ENCODE data around the gene TMEM232.

The TMEM232 gene

GRCh38 chr5:110517396-110517795 lies 209.1 kb downstream of the TMEM232 start:
- DNase-seq (ENCODE audit: low read depth in 2 of 2): no peak

GRCh38 chr5:110514030-110514429 lies 212.4 kb downstream of the TMEM232 start:
- no peak for DNase-seq (ENCODE audit: low read depth in 2 of 2)

GRCh38 chr5:110512266-110512665 lies 214.2 kb downstream of the TMEM232 start:
- DNase-seq (ENCODE audit: low read depth in 2 of 2): no peak

- no peak for DNase-seq (ENCODE audit: low read depth in 2 of 2)
Measured at GRCh38 chr5:110510146-110510545, 216.3 kb downstream of the TMEM232 start.

GRCh38 chr5:110507972-110508371 lies 218.5 kb downstream of the TMEM232 start:
- DNase-seq (ENCODE audit: low read depth in 2 of 2): no peak

GRCh38 chr5:110506378-110506777 lies 220.1 kb downstream of the TMEM232 start:
- DNase-seq (ENCODE audit: low read depth in 2 of 2): no peak

GRCh38 chr5:110496276-110496675 lies 230.2 kb downstream of the TMEM232 start:
- DNase-seq (ENCODE audit: low read depth in 2 of 2): no peak

- no peak for DNase-seq (ENCODE audit: low read depth in 2 of 2)
Measured at GRCh38 chr5:110492446-110492845, 234.0 kb downstream of the TMEM232 start.

- no peak for DNase-seq (ENCODE audit: low read depth in 2 of 2)
Measured at GRCh38 chr5:110478895-110479294, 247.6 kb downstream of the TMEM232 start.

GRCh38 chr5:110477911-110478310 lies 248.6 kb downstream of the TMEM232 start:
- no peak for DNase-seq (ENCODE audit: low read depth in 2 of 2)

GRCh38 chr5:110476164-110476563 lies 250.3 kb downstream of the TMEM232 start:
- no peak for DNase-seq (ENCODE audit: low read depth in 2 of 2)

GRCh38 chr5:110475529-110475928 lies 250.9 kb downstream of the TMEM232 start:
- no peak for DNase-seq (ENCODE audit: low read depth in 2 of 2)

- DNase-seq (ENCODE audit: low read depth in 2 of 2): no peak
Measured at GRCh38 chr5:110469486-110469885, 257.0 kb downstream of the TMEM232 start.

GRCh38 chr5:110463106-110463505 lies 263.4 kb downstream of the TMEM232 start:
- DNase-seq (ENCODE audit: low read depth in 2 of 2): no peak

GRCh38 chr5:110460837-110461236 lies 265.6 kb downstream of the TMEM232 start:
- no peak for DNase-seq (ENCODE audit: low read depth in 2 of 2)

GRCh38 chr5:110458313-110458712 lies 268.2 kb downstream of the TMEM232 start:
- no peak for DNase-seq (ENCODE audit: low read depth in 2 of 2)

- DNase-seq (ENCODE audit: low read depth in 2 of 2): no peak
Measured at GRCh38 chr5:110442856-110443255, 283.6 kb downstream of the TMEM232 start.

GRCh38 chr5:110441035-110441434 lies 285.4 kb downstream of the TMEM232 start:
- no peak for DNase-seq (ENCODE audit: low read depth in 2 of 2)

GRCh38 chr5:110440058-110440457 lies 286.4 kb downstream of the TMEM232 start:
- no peak for DNase-seq (ENCODE audit: low read depth in 2 of 2)

GRCh38 chr5:110439296-110439695 lies 287.2 kb downstream of the TMEM232 start:
- no peak for DNase-seq (ENCODE audit: low read depth in 2 of 2)

- no peak for DNase-seq (ENCODE audit: low read depth in 2 of 2)
Measured at GRCh38 chr5:110435207-110435606, 291.3 kb downstream of the TMEM232 start.

- DNase-seq (ENCODE audit: low read depth in 2 of 2): no peak
Measured at GRCh38 chr5:110431603-110432002, 294.9 kb downstream of the TMEM232 start.

GRCh38 chr5:110414360-110414759 lies 312.1 kb downstream of the TMEM232 start:
- DNase-seq (ENCODE audit: low read depth in 2 of 2): no peak

GRCh38 chr5:110413856-110414255 lies 312.6 kb downstream of the TMEM232 start:
- no peak for DNase-seq (ENCODE audit: low read depth in 2 of 2)

GRCh38 chr5:110409571-110409970 lies 316.9 kb downstream of the TMEM232 start:
- DNase-seq (ENCODE audit: low read depth in 2 of 2): no peak

Data from stimulated activated CD4-positive, alpha-beta T cell treated with anti-CD3 and anti-CD28 coated beads, Interleukin-1b, Interleukin-23, amount 100 ng/mL, for 1 hour (primary cell).